Activated T-cell treated with anti-CD3 and anti-CD28 coated beads for 24 hours (primary cell): ENCODE measurements around the gene NTN3.

ENCODE experiments used
- DNase-seq: peaks from one replicate; pipeline ENCODE4 v3.0.0-alpha.2; 2020; ENCODE audit warnings: low read depth

NTN3 gene

DNA sequence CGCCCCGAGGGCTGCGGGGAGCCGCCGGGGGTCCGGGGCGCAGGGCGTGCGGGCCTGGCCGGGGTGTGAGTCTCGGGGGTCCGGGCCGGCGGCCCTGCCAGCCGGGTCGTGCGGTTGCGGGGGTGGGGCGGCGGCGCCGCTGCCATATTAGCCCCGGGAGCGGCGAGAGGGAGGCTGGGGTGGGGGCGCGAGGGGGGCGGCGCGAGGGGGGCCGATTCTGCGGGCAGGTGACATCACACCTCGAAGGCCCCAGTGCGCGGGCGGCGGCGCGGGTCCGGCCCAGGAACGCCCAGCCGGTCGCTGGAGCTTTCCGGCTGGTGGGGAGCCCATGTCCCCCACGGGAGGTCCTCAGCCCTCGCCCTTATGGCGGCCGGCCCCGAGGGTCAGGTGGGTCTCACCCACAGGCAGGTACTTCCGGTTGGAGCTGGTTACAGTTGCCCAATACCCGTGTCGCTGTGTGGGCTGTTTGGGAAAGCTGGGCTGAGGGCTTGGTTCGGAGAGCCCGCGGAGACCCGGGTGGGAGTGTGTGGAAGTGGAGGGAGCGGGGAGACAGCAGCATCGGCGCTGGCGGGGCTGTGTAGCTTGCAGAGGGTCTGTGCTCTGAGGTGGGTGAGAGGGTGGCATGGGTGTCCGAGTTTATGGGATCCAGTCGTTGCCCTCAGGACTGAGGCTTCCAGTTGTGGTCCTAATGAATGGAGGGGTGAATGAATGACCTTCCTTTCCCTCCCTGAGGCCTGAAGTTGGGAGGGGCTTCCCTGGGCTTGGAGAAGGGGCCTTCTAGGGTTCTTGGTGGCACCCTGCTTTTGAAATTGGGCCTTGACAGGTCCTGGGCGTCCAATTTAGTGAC is 43.5 kb downstream of the NTN3 start:
- no peak for DNase-seq

DNA sequence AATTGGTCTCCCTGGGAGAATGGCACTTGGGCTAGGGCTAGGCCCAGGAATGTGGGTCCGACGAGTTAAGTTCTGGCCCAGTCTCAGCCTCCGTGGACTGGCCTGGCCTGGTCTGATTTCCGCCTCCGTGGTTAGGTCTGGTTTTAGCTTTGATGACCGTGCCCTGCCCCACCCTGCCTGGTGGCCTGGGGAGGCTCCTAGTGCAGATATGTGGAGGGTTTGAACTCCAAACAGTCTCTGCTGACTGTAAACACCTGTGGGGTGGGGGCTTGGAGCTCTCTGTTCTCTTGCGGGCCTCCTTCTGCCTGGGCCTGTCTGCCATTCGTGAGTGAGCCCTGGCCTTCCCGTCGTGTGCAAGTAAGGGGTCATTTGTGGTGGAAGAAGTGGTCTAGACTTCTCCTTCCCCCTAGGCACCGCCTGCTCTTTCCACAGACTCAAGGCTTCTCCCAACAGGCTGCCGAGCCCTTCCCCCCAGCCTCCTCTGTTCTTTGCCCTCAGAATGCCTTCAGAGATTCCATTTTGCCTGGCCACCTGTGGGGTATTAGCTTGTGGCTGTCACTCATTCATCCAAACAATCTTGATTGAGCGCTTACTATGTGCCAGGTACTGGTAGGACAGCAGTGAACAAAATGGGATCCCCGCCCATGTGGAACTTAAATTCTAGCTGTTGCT is 44.2 kb downstream of the NTN3 start:
- DNase-seq: no peak

DNA sequence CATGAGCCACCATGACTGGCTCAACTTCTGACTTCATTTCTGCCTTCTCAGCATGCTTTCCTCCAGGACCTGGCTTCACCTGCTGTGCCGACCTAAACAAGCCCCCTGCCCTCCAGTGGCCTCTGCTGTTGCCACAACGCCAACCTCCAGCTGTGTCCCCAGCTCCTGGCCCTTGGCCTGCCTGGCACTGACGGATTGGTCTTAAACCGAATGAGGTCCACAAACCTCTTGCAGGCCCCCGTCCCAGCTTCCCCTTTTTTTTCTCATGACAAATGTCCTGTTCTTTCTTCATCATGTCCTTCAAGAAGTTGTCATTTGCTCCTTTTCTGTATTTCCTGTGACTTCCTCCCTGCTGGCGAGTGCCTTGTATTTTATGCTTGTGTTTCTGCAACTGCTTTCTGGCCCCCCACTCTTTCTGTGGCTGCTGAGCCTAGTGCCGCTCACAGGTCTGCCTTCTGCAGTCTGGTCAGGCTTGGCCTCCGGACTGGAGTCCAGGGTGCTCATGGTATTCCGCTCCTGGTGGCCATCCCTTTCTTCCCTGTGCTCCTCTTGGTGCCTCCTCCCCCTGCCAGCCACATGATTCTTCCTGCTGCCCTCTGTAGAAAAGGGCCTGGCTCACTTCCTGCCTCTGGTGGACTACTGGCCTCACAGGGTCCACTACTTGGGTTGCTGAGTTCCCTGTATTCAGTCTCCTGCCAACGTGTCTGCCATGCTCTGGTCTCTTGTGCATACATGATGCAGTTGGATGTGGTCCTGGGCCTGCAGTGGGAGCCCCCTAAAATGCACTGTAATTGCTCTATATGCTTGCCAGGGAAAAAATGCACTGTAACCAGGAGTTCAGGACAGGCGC is 45.5 kb downstream of the NTN3 start:
- no peak for DNase-seq

DNA sequence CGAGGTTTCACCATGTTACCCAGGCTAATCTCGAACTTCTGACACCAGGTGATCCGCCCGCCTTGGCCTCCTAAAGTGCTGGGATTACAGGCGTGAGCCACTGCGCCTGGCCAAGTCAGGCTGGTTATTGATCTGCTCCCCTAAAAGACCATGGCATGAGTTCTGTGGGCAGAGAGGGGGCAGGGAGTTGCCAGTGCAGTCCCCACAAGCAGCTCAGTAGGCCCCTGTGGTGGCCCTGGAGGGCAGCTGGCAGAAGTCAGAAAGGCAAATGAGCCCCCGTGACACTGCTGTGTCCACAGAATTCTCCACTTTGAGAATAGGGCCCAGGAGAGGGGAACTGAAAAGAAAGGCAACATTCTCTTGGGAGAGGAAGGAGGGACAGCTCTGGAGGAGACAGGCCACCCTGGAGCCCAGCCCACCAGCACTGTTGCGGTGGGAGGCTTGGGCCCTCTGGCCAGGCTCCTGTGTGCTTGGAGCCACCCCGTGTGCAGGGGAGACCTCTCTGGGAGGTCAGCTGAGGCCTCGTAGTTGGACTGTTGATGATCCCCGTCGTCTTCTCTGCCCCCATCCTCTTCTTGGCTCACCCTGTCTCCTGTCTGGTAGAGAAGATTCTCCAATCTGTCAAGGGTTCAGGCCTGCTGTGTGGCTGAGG is 47.0 kb downstream of the NTN3 start:
- DNase-seq: no peak

DNA sequence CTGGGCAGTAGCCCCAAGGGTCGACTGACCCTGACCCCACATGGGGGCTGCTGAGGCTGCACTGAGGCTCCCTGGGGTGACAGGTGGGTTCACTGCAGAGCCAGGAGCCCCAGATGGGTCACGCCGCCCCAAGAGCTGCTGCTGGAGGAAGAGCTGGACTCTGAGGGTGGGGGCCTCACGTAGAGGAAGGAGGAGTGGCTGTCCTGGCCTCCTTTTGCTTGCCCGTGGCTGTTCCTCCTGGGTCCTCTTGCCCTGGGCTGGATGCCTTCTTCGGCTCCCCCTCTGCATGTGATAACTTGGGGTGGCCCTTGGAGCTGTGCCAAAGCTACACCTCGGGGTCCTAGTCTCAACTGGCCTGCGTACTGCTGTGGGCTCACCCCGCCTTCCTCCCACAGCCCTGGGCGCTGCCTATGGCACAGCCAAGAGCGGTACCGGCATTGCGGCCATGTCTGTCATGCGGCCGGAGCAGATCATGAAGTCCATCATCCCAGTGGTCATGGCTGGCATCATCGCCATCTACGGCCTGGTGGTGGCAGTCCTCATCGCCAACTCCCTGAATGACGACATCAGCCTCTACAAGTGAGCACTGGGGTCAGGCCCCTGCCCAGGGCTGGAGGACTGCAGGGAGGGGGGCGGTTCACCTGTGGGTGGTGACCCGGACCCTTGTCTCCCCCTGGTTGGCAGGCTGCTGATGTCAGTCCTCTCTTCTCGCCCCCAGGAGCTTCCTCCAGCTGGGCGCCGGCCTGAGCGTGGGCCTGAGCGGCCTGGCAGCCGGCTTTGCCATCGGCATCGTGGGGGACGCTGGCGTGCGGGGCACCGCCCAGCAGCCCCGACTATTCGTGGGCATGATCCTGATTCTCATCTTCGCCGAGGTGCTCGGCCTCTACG is 48.0 kb downstream of the NTN3 start:
- no peak for DNase-seq

DNA sequence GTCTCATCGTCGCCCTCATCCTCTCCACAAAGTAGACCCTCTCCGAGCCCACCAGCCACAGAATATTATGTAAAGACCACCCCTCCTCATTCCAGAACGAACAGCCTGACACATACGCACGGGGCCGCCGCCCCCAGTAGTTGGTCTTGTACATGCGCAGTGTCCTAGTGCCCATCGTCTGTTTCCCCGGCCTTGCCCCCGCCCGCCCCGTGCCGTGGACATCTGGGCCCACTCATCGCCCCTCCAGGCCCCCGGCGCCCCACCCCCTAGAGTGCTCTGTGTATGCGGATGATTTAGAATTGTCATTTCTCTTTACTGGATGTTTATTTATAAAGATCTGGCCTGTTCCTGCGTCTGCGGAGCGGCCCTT is 48.6 kb downstream of the NTN3 start:
- DNase-seq: no peak

DNA sequence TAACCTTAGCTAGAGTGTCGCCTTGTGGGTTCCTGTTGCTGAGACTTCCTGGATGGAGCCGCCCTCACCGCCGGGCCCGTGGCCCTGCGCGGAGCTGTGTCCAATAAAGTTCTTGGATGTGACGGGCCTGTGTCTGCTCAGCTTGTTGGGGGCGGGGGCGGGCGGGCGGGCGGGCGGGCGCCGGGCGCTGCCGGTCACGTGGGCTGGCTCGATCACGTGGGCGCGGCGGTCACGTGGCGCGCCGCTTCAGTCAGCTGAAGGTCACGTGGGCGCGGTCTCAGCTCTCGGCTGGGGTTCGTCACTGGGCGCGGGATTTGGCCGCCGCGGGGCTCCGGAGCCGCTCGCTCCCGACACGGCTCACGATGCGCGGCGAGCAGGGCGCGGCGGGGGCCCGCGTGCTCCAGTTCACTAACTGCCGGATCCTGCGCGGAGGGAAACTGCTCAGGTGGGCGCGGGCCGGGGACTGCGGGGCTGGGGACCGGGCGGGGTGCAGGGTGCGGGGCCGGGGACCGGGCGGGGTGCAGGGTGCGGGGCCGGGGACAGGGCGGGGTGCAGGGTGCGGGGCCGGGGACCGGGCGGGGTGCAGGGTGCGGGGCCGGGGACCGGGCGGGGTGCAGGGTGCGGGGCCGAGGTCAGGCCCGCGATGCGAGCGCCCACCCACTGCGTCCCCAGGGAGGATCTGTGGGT is 49.1 kb downstream of the NTN3 start, which contains the start of gene AMDHD2:
TSS of gene AMDHD2 (plus strand) at position 275 of the 687 bp plus-strand sequence. CDS start at position 363, 88 bp downstream.
- DNase-seq: peak; percentile 84

DNA sequence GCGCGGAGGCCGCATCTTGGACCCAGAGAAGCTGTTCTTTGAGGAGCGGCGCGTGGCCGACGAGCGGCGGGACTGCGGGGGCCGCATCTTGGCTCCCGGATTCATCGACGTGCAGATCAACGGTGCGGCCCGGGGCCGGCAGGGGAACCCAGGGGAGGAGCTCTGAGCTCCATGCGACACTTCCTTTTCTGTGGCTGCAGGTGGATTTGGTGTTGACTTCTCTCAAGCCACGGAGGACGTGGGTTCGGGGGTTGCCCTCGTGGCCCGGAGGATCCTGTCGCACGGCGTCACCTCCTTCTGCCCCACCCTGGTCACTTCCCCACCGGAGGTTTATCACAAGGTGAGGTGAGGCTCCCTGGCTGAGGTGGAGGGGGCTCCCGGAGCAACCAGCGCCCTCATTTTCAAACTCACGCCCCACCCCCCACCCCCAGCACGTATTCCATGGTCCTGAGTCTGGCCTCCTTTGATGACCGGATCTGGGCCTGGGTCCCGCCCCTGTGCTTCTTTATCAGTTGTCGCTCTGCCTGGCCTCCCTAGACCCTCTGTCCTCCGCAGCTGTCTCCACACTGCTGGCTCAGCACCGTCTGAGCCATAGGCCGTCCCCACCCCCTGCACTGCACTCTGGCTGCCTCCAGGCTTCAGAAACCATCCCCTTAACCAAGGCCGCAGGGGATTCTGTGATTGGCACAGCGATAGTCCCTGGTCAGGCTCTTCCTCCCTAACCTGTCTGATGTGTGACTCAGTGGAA is 49.9 kb downstream of the NTN3 start:
- DNase-seq: no peak
